DND-41 (cell line): ENCODE results near the gene CDC42EP2.

Experiments
- ATAC-seq: fragments of 200-7000 bp; cut with Tn5 transposase; 3 replicates; pipeline ENCODE4 v1.9.1; 2021; ENCODE audit warnings: low read depth; ENCODE audit not compliant: insufficient read depth
- DNase-seq: peaks from one replicate; pipeline ENCODE4 v3.0.0-alpha.2; 2020
- H2AFZ ChIP-seq: 2 replicates; pipeline ENCODE4 v1.6.0; 2012; ENCODE audit warnings: low read depth, low read length
- H3K27ac ChIP-seq: 2 replicates; pipeline ENCODE4 v1.5.1; 2012; ENCODE audit warnings: low read length, inconsistent platforms
- H3K27me3 ChIP-seq: fragments of 200-600 bp; sonication (generic); 2 replicates; pipeline ENCODE4 v1.6.0; 2012; ENCODE audit warnings: low read length, mild to moderate bottlenecking, inconsistent platforms; ENCODE audit not compliant: insufficient read depth, poor library complexity
- H3K36me3 ChIP-seq: 2 replicates; pipeline ENCODE4 v1.5.1; 2012; ENCODE audit warnings: low read length, inconsistent platforms; ENCODE audit not compliant: insufficient read depth
- H3K4me1 ChIP-seq: 2 replicates; pipeline ENCODE4 v1.5.1; 2012; ENCODE audit warnings: mild to moderate bottlenecking, low read length; ENCODE audit not compliant: insufficient read depth
- H3K4me2 ChIP-seq: 2 replicates; pipeline ENCODE4 v1.6.0; 2012; ENCODE audit warnings: mild to moderate bottlenecking, moderate library complexity, low read length, inconsistent platforms; ENCODE audit not compliant: insufficient read depth
- H3K4me3 ChIP-seq, 2 experiments: fragments of 200-600 bp in 1 of 2; shearing (Covaris generic) in 1 of 2; 2 replicates each; pipeline ENCODE4 v1.5.1; 2012 to 2016; ENCODE audit warnings: inconsistent platforms in 2 of 2, low read length in 2 of 2, mild to moderate bottlenecking in 2 of 2, low read depth in 1 of 2, moderate library complexity in 1 of 2
- H3K79me2 ChIP-seq: 2 replicates; pipeline ENCODE4 v1.6.0; 2012; ENCODE audit warnings: low read length, inconsistent platforms; ENCODE audit not compliant: insufficient read depth
- H3K9ac ChIP-seq: 2 replicates; pipeline ENCODE4 v1.6.0; 2012; ENCODE audit warnings: low read depth, mild to moderate bottlenecking, inconsistent platforms, low read length, moderate library complexity
- H3K9me3 ChIP-seq: 2 replicates; pipeline ENCODE4 v1.5.1; 2012; ENCODE audit warnings: low read length, moderate library complexity, mild to moderate bottlenecking, inconsistent platforms; ENCODE audit not compliant: insufficient read depth, severe bottlenecking
- H4K20me1 ChIP-seq: 2 replicates; pipeline ENCODE4 v1.6.0; 2012; ENCODE audit warnings: low read length; ENCODE audit not compliant: insufficient read depth
- EZH2 ChIP-seq: IDR thresholded peaks from 3 replicates; pipeline ENCODE4 v1.6.1; 2012; ENCODE audit warnings: borderline replicate concordance, low read depth, mild to moderate bottlenecking, moderate library complexity, low read length, inconsistent platforms; ENCODE audit not compliant: severe bottlenecking
- TF ChIP-seq, protein P1 (sequence below): IDR thresholded peaks from 2 replicates; pipeline ENCODE4 v1.5.1; 2012; ENCODE audit warnings: borderline replicate concordance, low read length, moderate library complexity, mild to moderate bottlenecking; ENCODE audit not compliant: poor library complexity, severe bottlenecking; ENCODE audit errors: extremely low read depth

Gene CDC42EP2

DNA sequence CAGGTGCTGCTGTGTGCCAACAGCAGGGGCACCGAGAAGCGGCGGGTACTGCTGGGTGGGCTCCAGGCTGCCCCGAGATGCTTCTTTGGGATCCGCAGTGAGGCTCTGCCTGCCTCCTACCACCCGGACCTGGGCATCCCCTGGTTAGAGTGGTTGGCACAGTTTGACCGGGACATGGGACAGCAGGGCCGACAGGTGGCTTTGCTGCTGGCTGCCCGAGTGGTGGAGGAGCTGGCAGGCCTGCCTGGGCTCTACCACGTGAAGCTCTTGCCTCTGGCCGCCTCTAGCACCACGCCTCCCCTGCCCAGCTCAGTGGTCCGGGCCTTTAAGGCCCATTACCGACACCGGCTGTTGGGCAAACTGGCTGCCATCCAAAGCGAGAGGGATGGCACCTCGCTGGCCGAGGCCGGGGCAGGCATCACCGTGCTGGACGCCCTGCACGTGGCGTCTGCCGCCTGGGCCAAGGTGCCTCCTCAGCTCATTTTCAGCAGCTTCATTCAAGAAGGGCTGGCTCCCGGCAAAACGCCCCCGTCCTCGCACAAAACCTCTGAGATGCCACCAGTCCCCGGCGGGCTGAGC lies 41.8 kb downstream of the CDC42EP2 start:
- Histone ChIP-seq H3K4me2 (no peak overlapping the region), H3K27me3 (no peaks in the 10 kb centered on the region), H3K4me3 (no peak overlapping the region), H4K20me1 (peaks cover 4% of the 10 kb centered on the region; the same call in 1 of the 2 replicates), H3K4me1 (peaks cover 21% of the 10 kb centered on the region), H3K36me3 (peaks cover 13% of the 10 kb centered on the region), H2AFZ (no peak overlapping the region), H3K79me2 (no peaks in the 10 kb centered on the region), H3K27ac (no peak overlapping the region), H3K9me3 (no peaks in the 10 kb centered on the region), H3K9ac (no peak overlapping the region)
- no peak for TF ChIP-seq EZH2
- TF ChIP-seq, protein P1, sequence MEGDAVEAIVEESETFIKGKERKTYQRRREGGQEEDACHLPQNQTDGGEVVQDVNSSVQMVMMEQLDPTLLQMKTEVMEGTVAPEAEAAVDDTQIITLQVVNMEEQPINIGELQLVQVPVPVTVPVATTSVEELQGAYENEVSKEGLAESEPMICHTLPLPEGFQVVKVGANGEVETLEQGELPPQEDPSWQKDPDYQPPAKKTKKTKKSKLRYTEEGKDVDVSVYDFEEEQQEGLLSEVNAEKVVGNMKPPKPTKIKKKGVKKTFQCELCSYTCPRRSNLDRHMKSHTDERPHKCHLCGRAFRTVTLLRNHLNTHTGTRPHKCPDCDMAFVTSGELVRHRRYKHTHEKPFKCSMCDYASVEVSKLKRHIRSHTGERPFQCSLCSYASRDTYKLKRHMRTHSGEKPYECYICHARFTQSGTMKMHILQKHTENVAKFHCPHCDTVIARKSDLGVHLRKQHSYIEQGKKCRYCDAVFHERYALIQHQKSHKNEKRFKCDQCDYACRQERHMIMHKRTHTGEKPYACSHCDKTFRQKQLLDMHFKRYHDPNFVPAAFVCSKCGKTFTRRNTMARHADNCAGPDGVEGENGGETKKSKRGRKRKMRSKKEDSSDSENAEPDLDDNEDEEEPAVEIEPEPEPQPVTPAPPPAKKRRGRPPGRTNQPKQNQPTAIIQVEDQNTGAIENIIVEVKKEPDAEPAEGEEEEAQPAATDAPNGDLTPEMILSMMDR, result no peak
- ATAC-seq, result no peak
- no peak for DNase-seq

DNA sequence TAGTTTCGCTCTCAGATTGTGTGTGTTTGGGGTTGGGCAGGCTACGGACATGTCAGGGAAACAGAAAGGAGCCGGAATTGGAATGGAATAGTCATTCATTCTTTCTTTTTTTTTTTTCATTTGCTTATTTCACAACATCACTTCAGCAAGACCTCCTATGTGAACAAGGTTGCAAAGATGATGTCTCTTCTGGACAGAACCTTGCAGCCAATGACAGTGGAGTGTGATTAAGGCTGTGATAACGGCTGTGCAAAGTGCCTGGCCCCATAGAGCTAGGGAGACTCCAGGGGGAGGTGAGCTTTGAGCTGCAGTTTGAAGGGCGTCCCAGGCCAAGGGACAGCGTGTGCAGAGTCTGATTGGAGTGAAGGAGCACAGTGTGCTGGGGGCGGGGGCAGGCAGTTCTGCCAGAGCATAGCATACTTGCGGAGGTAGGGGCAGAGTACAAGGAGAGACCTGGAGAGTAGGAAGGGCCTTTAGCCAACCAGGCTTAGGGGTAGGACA lies 43.2 kb downstream of the CDC42EP2 start:
- H3K9me3 ChIP-seq, result no peaks in the 10 kb centered on the region
- TF ChIP-seq, protein P1, result no peak
- TF ChIP-seq EZH2, result no peak
- ATAC-seq (no peak), DNase-seq (no peak)
- peaks cover 4% of the 10 kb centered on the region; the same call in 1 of the 2 replicates for H4K20me1 ChIP-seq
- H3K4me2 ChIP-seq, result no peak overlapping the region
- H3K27me3 ChIP-seq, result no peaks in the 10 kb centered on the region
- H3K4me3 ChIP-seq, result no peak overlapping the region
- H3K9ac ChIP-seq, result no peak overlapping the region
- peaks cover 21% of the 10 kb centered on the region for H3K4me1 ChIP-seq
- no peaks in the 10 kb centered on the region for H3K79me2 ChIP-seq
- H3K27ac ChIP-seq, result no peak overlapping the region
- no peaks in the 10 kb centered on the region; the same call in 1 of the 2 replicates for H3K36me3 ChIP-seq
- no peak overlapping the region for H2AFZ ChIP-seq

DNA sequence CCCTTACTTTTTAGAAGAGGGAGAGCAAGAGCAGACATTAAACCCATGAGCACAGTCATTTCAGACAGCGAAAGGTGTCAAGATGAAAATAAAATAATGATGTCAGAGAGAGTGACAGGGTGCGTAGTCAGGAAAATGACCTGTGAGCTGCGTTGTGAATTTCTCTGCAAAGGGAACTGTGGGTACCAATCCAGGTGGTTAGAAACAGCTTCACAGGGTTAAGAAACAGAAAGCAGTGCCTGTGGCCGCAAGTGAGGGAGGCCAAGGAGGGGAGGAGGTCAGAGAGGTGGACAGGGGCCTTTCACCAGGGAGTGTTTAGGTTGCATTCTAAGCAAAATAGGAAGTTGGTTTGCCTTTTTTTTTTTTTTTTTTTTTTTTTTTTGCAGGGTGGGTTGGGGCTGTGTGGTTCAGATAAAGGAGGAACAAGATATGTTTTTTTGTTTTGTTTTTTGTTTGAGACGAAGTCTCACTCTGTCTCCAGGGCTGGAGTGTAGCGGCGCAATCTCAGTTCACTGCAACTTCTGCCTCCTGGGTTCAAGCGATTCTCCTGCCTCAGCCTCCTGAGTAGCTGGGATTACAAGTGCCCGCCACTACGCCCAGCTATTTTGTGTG lies 47.8 kb downstream of the CDC42EP2 start:
- no peaks in the 10 kb centered on the region for H3K36me3 ChIP-seq
- peaks cover 4% of the 10 kb centered on the region; the same call in 1 of the 2 replicates for H4K20me1 ChIP-seq
- no peaks in the 10 kb centered on the region for H3K27me3 ChIP-seq
- H2AFZ ChIP-seq, result no peak overlapping the region
- no peak overlapping the region for H3K27ac ChIP-seq
- no peak overlapping the region for H3K4me2 ChIP-seq
- DNase-seq (no peak), ATAC-seq (no peak)
- no peak overlapping the region for H3K9ac ChIP-seq
- no peak overlapping the region for H3K4me3 ChIP-seq
- H3K9me3 ChIP-seq, result no peaks in the 10 kb centered on the region
- H3K79me2 ChIP-seq, result no peaks in the 10 kb centered on the region
- no peaks in the 10 kb centered on the region for H3K4me1 ChIP-seq
- TF ChIP-seq, protein P1, result no peak
